Spleen (tissue), 11 donors: Measurements from ENCODE around the gene DTX1. TPM values are rescaled to one million over a fixed set of nuclear protein-coding genes. Genes with fewer than 3 reads are reported as not detected.

Experiments
- DNase-seq: peaks from one replicate; pipeline ENCODE4 v3.0.0-alpha.2; 2020
- H3K27ac ChIP-seq, 8 donors: fragments of 200-600 bp; sonication (generic) in 7 of 8; 1 replicate in 4 of 8; 2 replicates in 4 of 8; pipeline versions ENCODE4 v1.5.0 to v1.8.0; 2016 to 2021; ENCODE audit warnings: inconsistent platforms in 4 of 8, mild to moderate bottlenecking in 4 of 8, moderate library complexity in 1 of 8
- H3K27me3 ChIP-seq, 7 donors: fragments of 200-600 bp; sonication (generic) in 6 of 7; replicated peaks in 1 of 7; 1 replicate in 4 of 7; 2 replicates in 3 of 7; pipeline versions ENCODE4 v1.5.0 to v1.8.0; 2016 to 2021; ENCODE audit warnings: inconsistent platforms in 3 of 7, mild to moderate bottlenecking in 1 of 7
- H3K36me3 ChIP-seq, 6 donors: fragments of 200-600 bp; sonication (generic) in 5 of 6; 1 replicate in 4 of 6; 2 replicates in 2 of 6; pipeline versions ENCODE4 v1.5.0 to v1.8.0; 2016 to 2021; ENCODE audit warnings: inconsistent platforms in 2 of 6
- H3K4me1 ChIP-seq, 6 donors: fragments of 200-600 bp; sonication (generic) in 5 of 6; 1 replicate in 3 of 6; 2 replicates in 3 of 6; pipeline versions ENCODE4 v1.5.0 to v1.8.0; 2016 to 2021; ENCODE audit warnings: inconsistent platforms in 3 of 6
- H3K4me3 ChIP-seq, 8 donors: fragments of 200-600 bp; sonication (generic) in 7 of 8; 1 replicate in 4 of 8; 2 replicates in 4 of 8; pipeline versions ENCODE4 v1.5.0 to v1.8.0; 2016 to 2021; ENCODE audit warnings: inconsistent platforms in 4 of 8, mild to moderate bottlenecking in 4 of 8, moderate library complexity in 2 of 8
- H3K9me3 ChIP-seq, 8 donors: fragments of 200-600 bp; sonication (generic) in 7 of 8; 1 replicate in 4 of 8; 2 replicates in 4 of 8; pipeline versions ENCODE4 v1.5.0 to v1.8.0; 2016 to 2021; ENCODE audit warnings: inconsistent platforms in 4 of 8
- CTCF ChIP-seq, 11 experiments: fragments of 200-600 bp in 7 of 11; fragments of 450-650 bp in 4 of 11; sonication (generic) in 4 of 11; IDR thresholded peaks in 8 of 11; conservative IDR thresholded peaks in 3 of 11; 1 replicate in 7 of 11; 2 replicates in 4 of 11; pipeline versions ENCODE4 v1.4.0 to v1.8.0; 2016 to 2021; ENCODE audit warnings: antibody characterized with exemption in 11 of 11, inconsistent platforms in 4 of 11, mild to moderate bottlenecking in 1 of 11
- POLR2A ChIP-seq, 3 donors: fragments of 450-650 bp; IDR thresholded peaks; one replicate each; pipeline ENCODE4 v1.5.1; 2017; ENCODE audit warnings: antibody characterized with exemption in 3 of 3, mild to moderate bottlenecking in 1 of 3
- POLR2AphosphoS5 ChIP-seq, 3 donors: sonication (generic); formaldehyde crosslinking; IDR thresholded peaks; one replicate each; pipeline ENCODE4 v1.5.1; 2017; ENCODE audit warnings: antibody characterized with exemption in 3 of 3
- WGBS, 5 donors: extraction: QIAGEN DNeasy Blood & Tissue Kit in 3 of 5; methylation state at CpG; one replicate each; pipeline versions ENCODE4 v1.1.5 to v1.1.7; 2013 to 2018; 5-methylcytosine and 5-hydroxymethylcytosine counted together
- intact Hi-C: fragments of 100-400 bp; cut with DNase I; formaldehyde crosslinking; loops from one replicate; pipeline ENCODE4 v1.15.0; 2023; ENCODE audit warnings: low total_unique reads
- polyA plus RNA-seq, 3 donors: library from polyadenylated mRNA; stranded (reverse); fragments of 200-250 nt; gene quantifications; one replicate each; pipeline ENCODE4 v1.2.1, GENCODE V29; 2013
- total RNA-seq, 7 donors: library from RNA; depleted of rRNA in 3 of 7; stranded (reverse); fragments of >200 nt in 3 of 7; fragmentation: NEBNext Ultra II Directional in 4 of 7; extraction: Animal tissue kit (Norgen Biotek cat#: 25700) in 4 of 7; gene quantifications; one replicate each; pipeline versions ENCODE4 v1.1.0 to v1.2.1, GENCODE V29; 2016 to 2021
- donor health status: healthy with polysubstance abuse.
- donor health status: DM: no; HTN: no; CAD: no; lungs with moderate emphysema.
- donor health status: DM: no; HTN: no; CAD: no.
- donor health status: Bipolar disorder and iron deficiency.
- donor health status: healthy.
- donor health status: DM: no; HTN: no; CAD: no.
- donor health status: DM: yes; HTN: yes; CAD: no.

The DTX1 gene
- total and polyA plus RNA-seq, 10 donors, result 53.4 to 141 (median 83.6) TPM

GRCh38 chr12:113136128-113136989 is 79.8 kb downstream of the DTX1 start:
- no peak for TF ChIP-seq POLR2AphosphoS5 (IDR thresholded peaks at IDR 0.05)
- Histone ChIP-seq H3K4me1 (peaks cover 7 to 18% (median 14%) of the 10 kb centered on the region in 6 donors), H3K9me3 (no peaks in the 10 kb centered on the region), H3K36me3 (no peaks in the 10 kb centered on the region), H3K27me3 (peaks cover 0 to 41% (median 14%) of the 10 kb centered on the region in 7 donors), H3K27ac (no peak overlapping the region), H3K4me3 (peak overlapping the region in 7 of 8 donors; percentile 1 to 62 (median 24))
- WGBS, 5 donors, result 35 to 40% (median 38%) methylated on average over 20 to 21 of the region's 21 CpGs
- DNase-seq, result peak; percentile 81
- intact Hi-C loops, result no loop called here

- Histone ChIP-seq H3K36me3 (no peaks in the 10 kb centered on the region), H3K4me3 (no peak overlapping the region), H3K27me3 (peaks cover 0 to 41% (median 14%) of the 10 kb centered on the region in 7 donors), H3K4me1 (peaks cover 7 to 25% (median 17%) of the 10 kb centered on the region in 6 donors), H3K27ac (no peak overlapping the region), H3K9me3 (no peaks in the 10 kb centered on the region)
- WGBS, 5 donors, result 76 to 89% (median 81%) methylated on average over 6 of the region's 6 CpGs
- TF ChIP-seq CTCF (IDR thresholded peaks at IDR 0.05 in 8 of 11, conservative IDR thresholded peaks at IDR 0.05 in 3 of 11) (no peak), POLR2A (IDR thresholded peaks at IDR 0.05) (no peak), POLR2AphosphoS5 (IDR thresholded peaks at IDR 0.05) (no peak)
- DNase-seq, result peak; percentile 53
- intact Hi-C loops, result no loop called here
These were observed 80.5 kb downstream of the DTX1 start for GRCh38 chr12:113136990-113137511.

GRCh38 chr12:113137861-113138783 is 81.6 kb downstream of the DTX1 start:
- DNase-seq, result peak; percentile 61

More at GRCh38 chr12:113137861-113138783, 81.6 kb downstream of the DTX1 start:
- H3K4me1 ChIP-seq, result peaks cover 7 to 36% (median 26%) of the 10 kb centered on the region in 6 donors
- no peak overlapping the region for H3K4me3 ChIP-seq
- H3K36me3 ChIP-seq, result no peaks in the 10 kb centered on the region
- H3K9me3 ChIP-seq, result no peaks in the 10 kb centered on the region
- H3K27ac ChIP-seq, result no peak overlapping the region
- H3K27me3 ChIP-seq, result peaks cover 0 to 41% (median 14%) of the 10 kb centered on the region in 7 donors
- intact Hi-C loops, result no loop called here
- TF ChIP-seq POLR2A (IDR thresholded peaks at IDR 0.05), result no peak
- TF ChIP-seq POLR2AphosphoS5 (IDR thresholded peaks at IDR 0.05), result no peak
- no peak for TF ChIP-seq CTCF (IDR thresholded peaks at IDR 0.05 in 8 of 11, conservative IDR thresholded peaks at IDR 0.05 in 3 of 11)
- WGBS, 5 donors, result 77 to 90% (median 82%) methylated on average over 11 to 12 of the region's 12 CpGs
